OCI-LY7 (cell line): ENCODE results near the gene TSNAXIP1. TPM values are rescaled to one million over a fixed set of nuclear protein-coding genes. Genes with fewer than 3 reads are reported as not detected.
A peak's percentile ranks its signal among the peaks of the same experiment; 100 is the strongest.

Experiments
- Bru-seq: library from RNA; stranded (reverse); fragments of 400-500 nt; gene quantifications from one replicate; lab custom pipeline; 2021; lab: Mats Ljungman, UMichigan
- BruChase-seq, 2 experiments: library from RNA; stranded (reverse); fragments of 400-500 nt; gene quantifications; one replicate each; lab custom pipeline; 2021; lab: Mats Ljungman, UMichigan
- BruUV-seq: library from RNA; stranded (reverse); fragments of 400-500 nt; replicated peaks from 2 replicates; lab custom pipeline; 2021; lab: Mats Ljungman, UMichigan
- CTCF ChIA-PET: fragments of 300-600 bp; sonication (Branson Sonifier 250); formaldehyde crosslinking; loops from one replicate; lab custom pipeline; 2022; ENCODE audit warnings: antibody characterized with exemption; ENCODE audit not compliant: unreplicated experiment; lab: Charles Lee
- POLR2A ChIA-PET: fragments of 300-600 bp; sonication (Branson Sonifier 250); formaldehyde crosslinking; loops from one replicate; lab custom pipeline; 2022; ENCODE audit warnings: antibody characterized with exemption; lab: Charles Lee
- DNase-seq: peaks from one replicate; pipeline ENCODE4 v3.0.0-alpha.2; 2015; ENCODE audit warnings: low spot score
- H2AFZ ChIP-seq: fragments of 200-600 bp; sonication (generic), shearing (Covaris generic); 2 replicates; pipeline ENCODE4 v1.6.1; 2014; ENCODE audit warnings: mild to moderate bottlenecking, antibody characterized with exemption, low read length, moderate library complexity
- H3K27ac ChIP-seq: fragments of 200-600 bp; sonication (generic); 2 replicates; pipeline ENCODE4 v1.5.1; 2014; ENCODE audit warnings: mixed run types, low read depth, mild to moderate bottlenecking, moderate library complexity, low read length, inconsistent platforms; ENCODE audit not compliant: poor library complexity, severe bottlenecking
- H3K36me3 ChIP-seq: fragments of 200-600 bp; sonication (generic); 2 replicates; pipeline ENCODE4 v1.6.1; 2014; ENCODE audit warnings: mild to moderate bottlenecking, antibody characterized with exemption, low read length, moderate library complexity, mixed read lengths; ENCODE audit not compliant: insufficient read depth
- H3K4me1 ChIP-seq: fragments of 200-600 bp; sonication (generic); 2 replicates; pipeline ENCODE4 v1.5.1; 2014; ENCODE audit warnings: mild to moderate bottlenecking, low read length; ENCODE audit not compliant: insufficient read depth, poor library complexity, severe bottlenecking
- H3K4me2 ChIP-seq: fragments of 200-600 bp; sonication (generic); 2 replicates; pipeline ENCODE4 v1.6.1; 2014; ENCODE audit warnings: mild to moderate bottlenecking, low read length
- H3K4me3 ChIP-seq: fragments of 200-600 bp; sonication (generic); 2 replicates; pipeline ENCODE4 v1.5.1; 2014; ENCODE audit warnings: mild to moderate bottlenecking, low read depth, low read length; ENCODE audit not compliant: poor library complexity, severe bottlenecking
- H3K79me2 ChIP-seq: fragments of 200-600 bp; sonication (generic); 2 replicates; pipeline ENCODE4 v1.6.1; 2016; ENCODE audit warnings: low read depth, mild to moderate bottlenecking, low read length, moderate library complexity, mixed read lengths; ENCODE audit not compliant: insufficient read depth
- H3K9me2 ChIP-seq: fragments of 200-600 bp; sonication (generic); 2 replicates; pipeline ENCODE4 v1.6.1; 2016; ENCODE audit warnings: mild to moderate bottlenecking, low read length, mixed read lengths; ENCODE audit not compliant: insufficient read depth
- H3K9me3 ChIP-seq: fragments of 200-600 bp; sonication (generic); 2 replicates; pipeline ENCODE4 v1.6.1; 2014; ENCODE audit warnings: mild to moderate bottlenecking, mixed run types, low read length, mixed read lengths
- H4K20me1 ChIP-seq: fragments of 200-600 bp; sonication (generic); 2 replicates; pipeline ENCODE4 v1.6.1; 2014; ENCODE audit warnings: mild to moderate bottlenecking, antibody characterized with exemption, low read length, moderate library complexity, mixed read lengths; ENCODE audit not compliant: insufficient read depth
- CTCF ChIP-seq: fragments of 200-600 bp; sonication (generic); conservative IDR thresholded peaks from 2 replicates; pipeline ENCODE4 v1.5.1; 2014; ENCODE audit warnings: mild to moderate bottlenecking, antibody characterized with exemption, low read length, moderate library complexity, mixed read lengths
- EZH2phosphoT487 ChIP-seq: fragments of 200-600 bp; sonication (generic); IDR thresholded peaks from 2 replicates; pipeline ENCODE4 v1.6.1; 2018; ENCODE audit warnings: low read depth, borderline replicate concordance, mild to moderate bottlenecking, mixed run types, antibody characterized with exemption, low read length, moderate library complexity, mixed read lengths
- intact Hi-C: fragments of 100-400 bp; cut with micrococcal nuclease; formaldehyde crosslinking; loops from one replicate; pipeline ENCODE4 v1.10.0; 2022; ENCODE audit not compliant: unreplicated experiment
- long read RNA-seq: library from polyadenylated mRNA; stranded (forward); transcript quantifications from one replicate; pipeline ENCODE4 v2.0.0, GENCODE V29; 2022
- total RNA-seq, 2 experiments: library from RNA; depleted of rRNA in 1 of 2; stranded (reverse); fragments of >200 nt in 1 of 2; shearing (Covaris generic) in 1 of 2; gene quantifications; 2 replicates each; pipeline ENCODE4 v1.2.3, GENCODE V29; 2014 to 2022

Gene TSNAXIP1, protein sequence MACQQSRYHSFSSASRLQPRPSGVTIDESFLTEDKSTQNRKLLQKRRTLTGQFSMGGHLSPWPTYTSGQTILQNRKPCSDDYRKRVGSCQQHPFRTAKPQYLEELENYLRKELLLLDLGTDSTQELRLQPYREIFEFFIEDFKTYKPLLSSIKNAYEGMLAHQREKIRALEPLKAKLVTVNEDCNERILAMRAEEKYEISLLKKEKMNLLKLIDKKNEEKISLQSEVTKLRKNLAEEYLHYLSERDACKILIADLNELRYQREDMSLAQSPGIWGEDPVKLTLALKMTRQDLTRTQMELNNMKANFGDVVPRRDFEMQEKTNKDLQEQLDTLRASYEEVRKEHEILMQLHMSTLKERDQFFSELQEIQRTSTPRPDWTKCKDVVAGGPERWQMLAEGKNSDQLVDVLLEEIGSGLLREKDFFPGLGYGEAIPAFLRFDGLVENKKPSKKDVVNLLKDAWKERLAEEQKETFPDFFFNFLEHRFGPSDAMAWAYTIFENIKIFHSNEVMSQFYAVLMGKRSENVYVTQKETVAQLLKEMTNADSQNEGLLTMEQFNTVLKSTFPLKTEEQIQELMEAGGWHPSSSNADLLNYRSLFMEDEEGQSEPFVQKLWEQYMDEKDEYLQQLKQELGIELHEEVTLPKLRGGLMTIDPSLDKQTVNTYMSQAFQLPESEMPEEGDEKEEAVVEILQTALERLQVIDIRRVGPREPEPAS
- total RNA-seq (2014; rRNA removed; shearing (Covaris generic)) (0.28 and 0.76 TPM in 2 replicates), total RNA-seq (2022) (0.68 and 0.91 TPM in 2 replicates), Bru-seq, nascent RNA (percentile 20 among the genes with signal in this experiment), BruChase-seq, experiment 1, labeled RNA remaining after a 6-hour chase (percentile 15 among the genes with signal in this experiment), BruChase-seq, experiment 2, labeled RNA remaining after a 2-hour chase (percentile 21 among the genes with signal in this experiment)
- long read RNA-seq, partial matches to known transcripts = 0 of 1 reads
- long read RNA-seq, other reads (novel, unspliced or antisense) = 1 of 1 reads

DNA sequence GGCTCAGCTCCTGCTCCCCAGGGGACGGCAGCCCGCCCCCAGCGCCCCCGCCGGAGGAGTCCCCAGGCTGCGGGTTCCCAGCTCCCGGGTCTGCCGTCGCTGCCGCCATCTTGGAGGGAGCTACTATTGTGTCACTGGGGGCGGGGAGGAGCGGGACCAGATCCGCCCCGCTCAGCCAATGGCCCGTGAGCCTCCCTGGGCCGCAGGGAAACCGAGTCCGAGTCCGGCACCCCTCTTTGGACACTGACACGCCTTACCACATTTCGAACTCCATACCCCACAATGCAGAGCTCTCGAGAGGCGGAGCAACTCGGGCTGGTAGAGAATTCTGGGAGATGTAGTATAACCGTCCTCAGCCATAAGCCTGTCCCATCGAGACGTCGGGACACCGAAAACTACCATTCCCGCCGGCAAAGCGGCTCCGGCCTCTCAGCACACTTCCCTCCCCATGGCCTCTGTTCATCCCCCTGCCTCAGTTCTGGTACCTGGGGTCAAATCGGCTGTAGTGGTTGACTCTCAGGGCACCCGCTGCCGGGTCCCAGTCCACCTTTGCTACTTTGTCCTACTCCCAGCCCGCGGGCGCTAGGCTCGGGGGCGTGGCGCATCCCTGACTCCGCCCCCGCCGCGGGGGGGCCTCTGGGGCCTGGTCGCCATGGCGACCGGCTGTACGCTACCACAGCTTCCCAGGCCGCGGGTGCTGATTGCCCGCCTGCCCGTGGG, at the start of gene TSNAXIP1, which contains the start of gene RANBP10:
TSNAXIP1 (plus strand) TSS at position 462 of the 720 bp plus-strand sequence. CDS start 261 bp downstream, outside the sequence.
RANBP10 (minus strand) TSS at position 133 of the 720 bp plus-strand sequence; CDS start at position 109, 24 bp downstream.
- Histone ChIP-seq H3K4me2 (peak within 1 kb of the TSS; percentile 84), H3K4me3 (peak within 1 kb of the TSS; percentile 80), H3K27ac (peak within 1 kb of the TSS; percentile 36), H3K4me1 (peaks cover 43% of the 10 kb centered on the region), H3K9me2 (no peaks in the 10 kb centered on the region), H3K79me2 (peaks cover 39% of the 10 kb centered on the region), H4K20me1 (no peaks in the 10 kb centered on the region), H3K36me3 (peaks cover 29% of the 10 kb centered on the region), H3K9me3 (no peaks in the 10 kb centered on the region), H2AFZ (peak within 1 kb of the TSS; percentile 61)
- peak; percentile 99 for DNase-seq
- POLR2A ChIA-PET = interaction anchor here (0.5 to 1.7 kb wide), 12 partner anchors 9 to 457 kb away, joined by 3 to 7 read pairs (median 3); partner anchors contain the start of genes GFOD2 and NUTF2
- TF ChIP-seq CTCF (no peak), EZH2phosphoT487 (no peak)
- CTCF ChIA-PET = no interaction called here
- intact Hi-C loops = loop anchor here (10.0 kb wide), 1 partner anchor 262 kb away; no protein-coding TSS in a partner anchor
- BruUV-seq = no TSS peak

DNA sequence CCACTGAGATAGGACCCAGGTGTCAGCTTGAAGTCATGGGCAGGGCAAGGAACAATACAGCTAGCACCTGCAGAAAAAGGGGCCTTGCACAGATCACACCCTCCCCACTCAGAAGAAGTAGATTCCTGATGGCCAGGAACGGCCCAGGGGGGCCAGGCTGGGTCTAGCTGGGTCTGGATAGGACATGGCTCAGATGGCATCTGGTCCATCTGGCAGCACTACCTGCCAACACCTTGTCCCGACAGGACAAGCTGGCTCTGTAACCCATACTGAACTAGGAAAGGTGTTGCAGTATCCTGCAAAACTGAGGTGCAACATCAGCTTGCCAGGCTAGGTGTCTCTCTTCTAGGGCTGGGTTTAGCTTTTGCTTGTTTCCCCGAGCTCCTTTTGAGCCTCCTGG, 48.7 kb upstream of the TSNAXIP1 start:
- no peaks in the 10 kb centered on the region; the same call in 1 of the 2 replicates for H4K20me1 ChIP-seq
- no TSS peak for BruUV-seq
- no peak overlapping the region for H3K4me3 ChIP-seq
- H3K36me3 ChIP-seq = peaks cover 7% of the 10 kb centered on the region; the same call in 1 of the 2 replicates
- no peaks in the 10 kb centered on the region for H3K79me2 ChIP-seq
- intact Hi-C loops = no loop called here
- TF ChIP-seq EZH2phosphoT487 (no peak), CTCF (no peak)
- no peak overlapping the region for H2AFZ ChIP-seq
- ChIA-PET POLR2A (interaction anchor here (0.6 kb wide), 1 partner anchor 44 kb away, joined by 4 read pairs; no protein-coding TSS in a partner anchor), CTCF (no interaction called here)
- H3K9me3 ChIP-seq = no peaks in the 10 kb centered on the region
- DNase-seq = no peak
- H3K9me2 ChIP-seq = no peaks in the 10 kb centered on the region
- no peaks in the 10 kb centered on the region for H3K4me1 ChIP-seq
- H3K27ac ChIP-seq = no peak overlapping the region
- no peak overlapping the region for H3K4me2 ChIP-seq
